HG02852 (cell line): ENCODE results near the gene SYT1.
"Not testable (repeated sequence)": the region's sequence is repeated elsewhere in the genome, so short reads cannot be mapped to it uniquely, and the experiment has no call there.

Experiments used
- ATAC-seq: cut with Tn5 transposase; IDR thresholded peaks from one replicate; pipeline ENCODE4 v1.9.1; 2021; ENCODE audit warnings: mild to moderate bottlenecking, moderate library complexity; ENCODE audit not compliant: unreplicated experiment

SYT1 gene

DNA sequence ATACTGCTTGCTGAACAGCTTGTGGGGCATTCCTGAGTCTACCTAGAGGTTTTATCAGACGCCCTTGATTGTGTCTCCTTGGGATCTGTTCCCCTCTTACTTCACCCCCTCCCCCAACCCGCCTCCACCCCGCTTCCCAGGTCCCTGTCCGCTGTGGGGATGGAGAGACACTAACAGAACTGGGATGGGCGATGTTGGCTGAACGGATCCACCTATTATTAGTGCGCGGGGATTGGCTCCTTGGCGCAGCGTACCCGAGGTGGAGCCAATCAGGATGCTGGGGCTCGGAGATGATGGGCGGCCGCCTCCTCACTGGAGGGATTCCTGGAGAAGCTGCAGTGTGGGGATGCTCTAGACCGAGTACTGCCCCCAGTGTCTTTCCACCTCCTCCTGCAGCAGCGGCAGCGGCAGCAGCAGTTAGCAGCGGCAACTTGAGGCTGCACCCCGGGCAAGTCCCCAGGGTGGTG lies at the start of gene SYT1:
TSS of gene SYT1 (plus strand) at position 372 of the 467 bp plus-strand sequence.
- ATAC-seq: peak; percentile 26

DNA sequence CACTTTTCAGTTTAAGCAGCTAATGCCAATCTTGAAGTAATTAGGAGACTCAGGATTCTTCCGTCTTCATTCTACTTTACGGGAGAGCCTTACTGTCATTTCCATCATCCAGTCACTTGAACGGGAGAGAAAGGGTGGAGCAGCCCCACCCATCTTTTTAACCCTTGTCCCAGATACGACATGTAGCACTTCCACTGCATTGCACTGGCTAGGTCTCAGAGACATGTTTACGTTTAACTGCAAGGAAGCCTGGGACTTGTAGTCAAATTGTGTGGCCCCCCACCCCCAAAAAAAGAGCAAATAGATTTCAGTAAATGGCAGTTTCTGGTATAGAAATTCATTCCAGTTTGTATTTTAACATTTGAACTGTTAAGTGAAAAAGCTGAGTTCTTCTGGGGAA lies 46.1 kb upstream of the SYT1 start:
- no peak for ATAC-seq

DNA sequence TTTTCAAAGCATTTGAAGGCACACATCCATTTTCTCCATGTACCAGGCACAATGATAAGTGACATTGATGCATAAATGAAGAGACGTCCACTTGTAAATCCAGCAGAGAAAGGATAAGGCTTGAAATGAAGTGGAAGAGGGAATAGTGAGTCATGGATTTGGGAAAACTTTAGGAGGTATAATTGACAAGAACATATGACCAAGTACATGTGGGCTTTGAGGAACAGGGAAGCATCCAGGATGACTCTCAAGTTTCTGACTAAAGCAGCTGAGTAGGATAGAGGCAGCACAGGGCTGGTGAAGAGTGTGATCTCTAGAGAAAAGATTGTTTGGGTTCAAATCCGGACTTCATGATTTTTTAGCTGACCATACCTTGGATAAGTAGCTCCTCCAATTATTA lies 43.6 kb upstream of the SYT1 start:
- ATAC-seq: no peak

DNA sequence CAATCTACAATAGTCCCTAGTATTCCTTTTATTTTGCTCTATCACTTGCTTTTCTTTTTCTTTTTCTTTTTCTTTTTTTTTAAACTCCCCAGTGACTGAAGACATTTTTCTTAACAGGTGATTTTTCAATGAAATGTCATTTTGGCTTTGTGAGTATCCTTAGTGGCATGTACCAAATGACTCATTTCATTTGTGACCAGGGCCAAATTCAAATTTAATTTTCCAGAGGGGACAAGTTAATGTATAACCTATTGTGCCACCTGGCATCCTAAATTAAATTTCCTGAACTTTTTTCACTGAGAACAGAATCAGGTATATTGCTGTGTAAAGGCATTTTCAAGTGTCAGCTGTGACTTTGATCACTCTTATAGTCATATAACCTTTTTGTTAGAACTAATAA lies 39.7 kb upstream of the SYT1 start:
- ATAC-seq: no peak

DNA sequence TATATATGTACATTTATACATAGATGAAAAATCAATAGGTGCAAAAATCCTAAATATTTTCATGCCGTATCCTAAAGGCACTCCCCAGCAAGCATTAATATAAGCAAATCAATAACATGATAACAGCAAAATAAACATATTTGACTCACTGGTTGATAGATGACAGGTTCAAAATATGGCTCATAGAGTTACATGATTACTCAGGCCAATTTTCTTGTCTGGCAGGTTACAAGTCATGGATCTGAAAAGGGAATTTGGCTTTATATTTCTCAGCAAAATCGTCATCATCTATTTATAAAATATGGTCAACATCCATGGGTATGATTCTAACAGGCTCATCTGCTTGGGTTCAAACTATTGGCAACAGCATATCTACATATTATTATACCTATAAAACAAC lies 34.9 kb upstream of the SYT1 start:
- ATAC-seq: no peak

DNA sequence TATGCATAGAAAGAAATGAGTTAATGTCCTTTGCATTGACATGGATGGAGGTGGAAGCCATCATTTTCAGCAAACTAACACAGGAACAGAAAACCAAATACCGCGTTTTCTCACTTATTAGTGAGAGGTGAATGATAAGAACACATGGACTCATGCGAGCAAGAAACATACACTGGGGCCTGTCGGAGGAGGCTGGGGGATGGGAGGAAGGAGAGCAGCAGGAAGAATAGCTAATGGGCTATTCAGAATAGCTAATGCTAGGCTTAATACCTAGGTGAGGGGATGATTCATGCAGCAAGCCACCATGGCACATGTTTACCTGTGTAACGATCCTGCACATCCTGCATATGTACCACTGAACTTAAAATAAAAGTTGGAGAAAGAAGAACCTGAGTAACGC lies 29.1 kb upstream of the SYT1 start:
- ATAC-seq: no peak

DNA sequence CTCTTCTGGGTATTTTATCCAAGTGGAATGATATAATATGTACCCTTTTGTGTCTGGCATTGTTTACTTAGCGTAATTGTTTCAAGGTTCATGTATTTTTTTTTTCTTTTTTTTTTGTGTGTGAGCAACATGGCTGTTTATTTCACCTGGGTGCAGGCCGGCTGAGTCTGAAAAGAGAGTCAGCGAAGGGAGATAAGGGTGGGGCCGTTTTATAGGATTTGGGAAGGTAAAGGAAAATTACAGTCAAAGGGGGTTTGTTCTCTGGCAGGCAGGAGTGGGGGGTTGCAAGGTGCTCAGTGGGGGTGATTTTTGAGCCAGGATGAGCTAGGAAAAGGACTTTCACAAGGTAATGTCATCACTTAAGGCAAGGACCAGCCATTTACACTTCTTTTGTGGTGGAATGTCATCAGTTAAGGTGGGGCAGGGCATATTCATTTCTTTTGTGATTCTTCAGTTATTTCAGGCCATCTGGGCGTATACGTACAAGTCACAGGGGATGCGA lies 24.0 kb upstream of the SYT1 start:
- ATAC-seq: not testable (repeated sequence)

DNA sequence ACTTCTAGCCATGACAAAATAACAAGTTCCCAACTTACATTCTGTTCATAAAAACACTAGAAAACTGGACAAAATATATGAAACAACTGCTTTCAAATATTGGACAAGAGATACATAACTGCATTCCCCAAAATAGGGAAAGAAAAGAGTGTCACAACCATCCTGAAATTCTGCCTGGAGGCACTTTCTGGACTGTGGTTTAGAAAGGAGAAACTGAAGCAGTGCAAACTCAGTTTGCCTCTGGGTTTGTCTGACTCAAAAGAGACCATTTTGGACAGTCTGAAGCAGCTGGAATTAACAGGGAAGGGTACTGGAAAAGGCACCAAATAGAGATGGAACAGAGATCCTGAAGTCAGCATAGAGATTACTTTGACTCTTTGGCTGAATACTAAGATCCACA lies 11.3 kb upstream of the SYT1 start:
- no peak for ATAC-seq

DNA sequence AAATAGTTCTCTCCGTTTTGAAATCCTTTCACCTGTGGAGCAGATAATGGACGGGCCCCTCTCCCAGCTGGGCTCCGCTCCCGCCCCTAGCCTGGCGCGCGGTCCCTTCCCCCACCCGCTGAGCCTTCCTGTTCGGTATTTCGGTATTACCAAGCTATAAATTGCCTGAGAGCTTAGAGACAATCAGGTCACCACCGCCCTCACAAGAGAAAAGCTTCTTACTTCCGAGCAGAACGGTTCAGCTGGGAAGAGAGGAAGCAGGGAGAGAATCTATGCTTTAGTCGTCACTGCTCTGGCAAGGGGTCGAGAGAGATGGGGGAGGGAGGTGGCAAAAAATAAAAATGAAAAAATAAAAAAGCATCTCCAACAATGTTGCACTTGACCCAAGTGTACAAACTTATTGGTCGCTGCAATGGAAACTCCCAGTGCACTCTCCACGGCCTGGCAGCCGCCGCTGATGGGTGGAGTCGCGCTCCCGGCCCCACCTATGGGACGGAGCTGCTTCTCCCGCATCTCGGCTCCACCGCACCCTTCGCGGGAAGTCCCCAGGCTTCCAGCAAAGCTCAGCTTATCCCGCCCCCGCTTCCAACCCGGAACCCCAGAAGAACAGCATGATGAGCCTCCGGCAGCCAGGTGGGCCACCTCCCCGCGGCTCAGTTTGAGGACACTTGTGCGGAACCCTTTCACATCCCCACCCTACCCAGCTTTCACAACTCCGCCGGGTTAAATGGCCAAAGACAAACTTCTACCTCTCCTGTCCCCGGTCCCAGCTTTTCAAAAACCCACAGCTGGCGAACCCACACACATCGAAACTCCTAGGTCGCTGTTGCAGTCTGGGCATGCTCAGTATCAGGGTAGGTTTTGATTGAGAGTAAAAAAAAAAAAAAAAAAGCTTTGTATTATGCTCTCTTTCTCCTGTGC lies 832 bp upstream of the SYT1 start:
- ATAC-seq: peak; percentile 55

DNA sequence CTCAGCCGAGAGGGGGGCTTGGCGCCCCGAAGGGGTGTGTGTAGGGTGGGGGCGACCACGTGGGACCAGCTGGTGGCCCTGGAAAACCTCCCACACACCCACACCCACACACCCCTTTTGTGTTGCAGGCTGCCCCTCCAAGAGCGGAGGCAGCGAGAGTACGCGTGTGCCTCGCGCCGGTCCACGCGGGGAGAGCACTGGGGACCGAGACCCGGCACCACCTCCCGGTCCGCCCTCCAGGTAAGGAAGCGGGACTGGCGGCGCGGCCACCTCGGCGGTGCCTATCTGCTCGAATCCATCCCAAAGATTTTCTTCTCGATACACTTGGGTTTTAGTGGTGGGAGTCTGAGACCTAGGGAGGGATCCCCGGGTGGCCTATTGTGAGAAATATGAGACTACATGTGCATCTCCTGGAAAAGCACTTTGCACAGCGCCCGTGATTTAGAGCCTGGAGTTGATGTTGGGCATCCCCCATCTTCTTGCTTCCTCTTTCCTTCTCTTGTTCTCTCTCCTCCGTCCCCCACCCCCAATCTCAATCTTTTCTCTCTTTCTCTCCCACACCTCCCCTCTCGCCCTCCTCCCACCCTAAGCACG lies 393 bp downstream of the SYT1 start:
- no peak for ATAC-seq

DNA sequence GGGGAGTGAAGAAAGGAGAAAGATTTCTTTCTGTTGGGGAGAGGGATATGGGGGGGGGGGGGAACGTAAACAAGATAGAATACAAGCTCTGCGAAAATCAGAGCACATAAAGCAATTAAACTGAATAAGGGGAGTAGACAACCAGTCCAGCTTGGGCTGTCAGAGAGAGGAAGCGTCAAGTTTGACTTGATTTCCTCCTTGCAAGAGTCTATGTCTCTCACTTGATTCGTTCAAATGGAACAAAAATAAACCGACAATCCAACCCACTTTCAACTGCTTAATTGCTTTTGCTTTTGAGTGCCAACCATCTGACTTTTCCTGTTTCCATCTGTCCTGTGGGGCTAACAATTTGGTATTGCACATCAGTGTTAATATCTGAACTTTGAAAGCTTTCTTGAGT lies 942 bp downstream of the SYT1 start:
- no peak for ATAC-seq

DNA sequence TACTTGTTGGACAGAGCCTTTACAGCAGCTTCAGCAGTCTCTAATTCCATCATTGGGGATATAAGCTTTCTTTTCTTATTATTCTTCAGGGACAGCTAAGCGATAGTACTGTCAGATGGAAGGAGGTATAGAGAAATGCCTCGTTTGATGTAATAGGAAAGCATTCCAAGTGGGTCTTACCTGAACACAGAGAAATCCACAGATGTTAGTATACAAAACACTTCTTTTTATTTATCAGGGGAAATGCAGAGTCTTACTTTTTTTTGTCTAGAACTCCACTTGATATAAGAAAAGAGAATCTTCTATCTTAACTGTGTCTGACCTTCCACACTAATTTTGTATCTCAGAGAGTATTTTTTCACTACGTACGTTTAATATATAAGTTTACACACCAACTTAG lies 1.9 kb downstream of the SYT1 start:
- ATAC-seq: no peak

DNA sequence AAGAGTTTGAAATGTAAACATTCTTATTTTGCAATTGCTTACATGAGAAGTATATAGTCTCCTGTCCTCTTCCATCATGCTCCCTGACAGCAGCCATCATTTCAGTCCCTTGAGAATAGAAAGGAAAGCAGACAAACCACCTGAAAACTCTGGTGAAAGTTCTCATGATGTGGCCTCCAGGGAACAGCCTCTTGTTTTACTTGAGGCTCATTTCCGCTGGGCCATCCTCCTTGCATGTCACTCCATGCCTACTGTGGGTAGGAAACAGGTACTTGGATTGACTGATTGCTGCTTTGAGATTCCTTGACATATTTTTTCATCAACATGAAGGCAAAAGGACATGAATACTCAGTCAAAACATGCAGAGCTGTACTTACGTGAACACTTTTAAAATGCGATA lies 6.0 kb downstream of the SYT1 start:
- no peak for ATAC-seq

DNA sequence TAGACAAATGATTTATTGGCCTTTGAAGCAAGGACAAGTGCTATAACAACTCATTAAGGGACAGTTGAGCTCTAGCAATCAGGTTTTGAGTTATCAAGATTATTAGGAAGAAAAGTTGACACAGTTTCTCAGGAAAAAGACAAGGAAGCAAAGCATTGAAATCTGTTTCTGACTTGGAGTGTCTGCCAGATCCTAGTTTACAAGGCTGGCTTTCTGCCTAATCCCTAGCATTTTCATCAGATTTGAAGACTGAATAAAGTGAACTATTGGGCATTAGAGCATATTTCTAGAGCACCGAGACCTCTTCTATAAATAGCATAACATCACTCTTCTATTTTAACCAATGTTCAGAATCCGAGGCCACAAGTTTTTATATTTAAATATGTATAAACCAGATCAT lies 7.0 kb downstream of the SYT1 start:
- no peak for ATAC-seq

DNA sequence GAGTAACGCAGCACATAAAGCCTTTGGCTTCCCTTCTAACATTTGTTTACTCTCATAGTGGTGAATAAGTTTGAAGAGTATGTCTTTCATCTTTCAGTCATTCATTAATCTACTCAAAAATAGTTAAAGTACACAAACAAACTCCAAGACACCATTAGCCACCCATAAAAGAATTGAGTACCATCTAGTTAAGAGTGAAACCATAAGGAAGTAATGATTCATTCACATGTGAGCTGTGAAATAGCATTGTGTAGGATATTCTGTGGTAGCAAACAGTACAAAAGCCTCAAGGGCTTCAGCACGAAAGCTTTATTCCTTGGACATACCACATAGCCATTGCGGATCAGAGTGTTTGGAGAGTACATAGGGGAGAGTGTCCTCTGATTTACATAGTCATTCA lies 13.9 kb downstream of the SYT1 start:
- no peak for ATAC-seq

DNA sequence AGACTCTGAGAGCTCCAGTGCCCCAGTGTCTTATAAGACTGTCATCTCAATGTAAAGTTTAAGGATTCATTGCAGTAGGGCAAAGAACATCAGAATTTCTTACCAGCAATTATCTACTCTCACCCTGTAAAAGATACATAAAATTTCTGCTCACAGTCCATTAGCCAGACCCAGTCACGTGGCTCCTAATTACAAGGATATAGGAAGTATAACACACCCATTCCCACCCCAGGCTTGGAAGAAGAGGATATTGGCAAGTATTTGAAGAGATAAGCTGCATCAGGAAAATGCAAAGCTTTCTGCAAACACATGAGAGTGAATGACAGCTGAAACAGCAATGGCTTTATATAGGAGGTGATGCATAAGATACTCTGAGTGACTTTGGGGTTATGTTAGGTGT lies 14.3 kb downstream of the SYT1 start:
- no peak for ATAC-seq

DNA sequence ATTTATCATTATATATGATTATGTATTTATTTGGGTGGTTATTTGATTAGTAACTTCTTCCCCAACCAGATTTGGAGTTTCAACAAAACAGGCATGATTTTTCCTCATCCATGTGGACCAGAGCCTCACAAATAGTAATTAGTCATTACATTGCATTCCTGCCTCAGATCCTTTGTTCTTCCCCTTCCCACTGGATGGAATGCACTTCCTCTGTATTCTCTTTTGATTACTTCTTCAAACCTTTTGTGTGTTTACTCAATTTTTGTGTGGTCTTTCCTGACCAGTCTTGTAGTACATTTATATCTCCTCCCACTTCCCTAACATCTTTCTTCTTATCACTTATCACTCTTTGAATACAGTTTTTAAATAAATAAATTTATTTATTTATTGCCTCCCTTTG lies 15.5 kb downstream of the SYT1 start:
- no peak for ATAC-seq

DNA sequence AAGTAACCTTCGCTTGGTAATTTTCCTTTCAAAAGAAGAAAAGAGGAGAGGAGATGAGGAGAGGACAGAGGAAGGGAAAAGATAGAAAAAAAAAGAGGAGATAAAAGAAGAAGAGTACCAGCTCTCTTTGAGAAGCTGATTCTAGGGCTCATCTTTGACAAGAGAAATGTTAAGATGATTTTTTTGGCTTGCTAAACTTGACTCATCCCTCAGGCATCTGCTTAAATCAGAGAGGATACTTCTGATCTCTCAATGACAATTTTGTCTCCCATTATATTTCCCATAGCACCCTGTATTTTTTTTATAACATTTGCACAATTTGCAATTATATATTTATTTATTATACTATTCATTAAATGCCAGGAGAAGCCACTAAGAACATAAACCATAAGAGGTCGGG lies 17.1 kb downstream of the SYT1 start:
- no peak for ATAC-seq

DNA sequence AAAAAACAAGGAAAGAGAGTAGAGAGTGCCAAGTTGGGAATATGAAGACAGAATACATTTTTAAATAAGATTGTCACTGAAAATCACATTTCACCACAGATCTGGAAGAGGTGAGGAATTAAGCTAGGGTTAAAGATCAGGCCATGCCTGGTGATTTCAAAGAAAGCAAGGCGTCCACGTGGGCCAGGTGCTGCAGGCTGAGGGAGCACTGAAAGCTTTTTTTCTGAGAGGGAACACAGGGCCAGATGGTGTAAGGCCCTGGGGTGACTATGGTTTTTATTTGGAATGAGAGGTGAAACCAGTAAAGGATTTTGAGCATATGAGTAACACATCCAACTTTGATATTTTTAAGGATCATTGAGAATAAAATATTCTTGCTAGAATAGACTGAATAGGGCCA lies 20.9 kb downstream of the SYT1 start:
- ATAC-seq: no peak

DNA sequence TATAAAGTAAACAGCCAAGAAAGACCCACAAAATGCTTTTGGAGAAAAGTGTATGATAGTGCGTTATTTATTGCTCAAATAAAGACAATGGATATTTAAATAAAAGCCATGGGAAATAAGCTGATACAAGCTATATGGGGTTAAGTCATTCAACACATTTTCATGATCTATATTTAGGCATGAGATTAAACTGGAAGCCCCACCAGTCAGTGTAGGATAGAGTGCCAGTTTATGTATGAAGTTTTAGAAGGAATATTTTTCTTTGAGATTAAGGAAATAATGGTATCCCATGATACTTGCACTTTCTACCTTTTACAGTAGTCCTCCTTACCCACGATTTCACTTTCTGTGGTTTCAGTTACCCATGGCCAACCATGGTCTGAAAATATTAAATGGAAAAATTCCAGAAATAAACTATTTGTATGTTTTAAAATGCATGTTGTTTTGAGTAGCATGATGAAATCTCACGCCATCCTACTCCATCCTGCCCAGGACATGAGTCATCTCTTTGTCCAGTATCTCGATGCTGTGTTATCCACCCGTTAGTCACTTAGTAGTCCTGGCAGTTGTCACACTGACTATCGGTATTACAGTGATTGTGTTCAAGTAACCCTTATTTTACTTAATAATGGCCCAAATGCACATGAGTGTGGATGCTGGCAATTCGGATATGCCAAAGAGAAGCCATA lies 22.3 kb downstream of the SYT1 start:
- no peak for ATAC-seq

DNA sequence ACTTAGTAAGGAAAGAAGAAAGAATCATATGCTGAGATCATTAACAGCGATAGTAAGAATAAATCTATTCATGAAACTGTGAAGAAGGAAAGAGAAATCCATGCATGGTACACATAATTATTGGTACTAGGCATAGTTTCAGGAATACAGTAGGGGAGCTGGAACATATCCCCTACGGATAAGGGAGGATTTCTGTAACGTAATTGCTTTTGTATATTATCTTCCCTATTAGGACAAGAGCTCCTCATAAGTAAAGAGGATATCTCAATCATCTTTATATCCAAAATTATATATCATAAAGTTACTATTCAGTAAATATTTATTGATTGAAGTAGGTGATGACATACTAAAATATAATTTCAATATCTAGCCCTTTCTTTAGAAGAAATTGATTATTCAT lies 22.9 kb downstream of the SYT1 start:
- ATAC-seq: no peak

DNA sequence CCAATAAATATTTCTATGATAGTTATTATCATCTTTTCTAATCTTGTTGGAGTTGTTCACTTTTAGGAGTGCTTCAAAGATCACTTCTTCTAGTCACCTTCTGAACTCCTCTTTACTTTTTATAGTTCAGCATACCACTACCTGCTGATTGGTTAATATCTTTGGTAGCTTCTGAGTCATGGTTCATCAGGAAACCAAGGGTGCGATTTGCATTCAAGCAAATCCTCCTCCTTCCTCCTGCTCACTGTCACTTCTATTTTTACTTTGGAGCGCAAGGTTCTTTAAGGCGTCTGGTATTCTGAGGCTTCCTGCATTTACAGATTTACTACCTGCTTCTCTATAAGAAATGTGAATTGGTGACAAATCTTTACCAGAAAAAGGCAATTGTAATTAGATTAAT lies 24.0 kb downstream of the SYT1 start:
- peak; percentile 94 for ATAC-seq
